Stimulated activated CD4-positive, alpha-beta T cell treated with anti-CD3 and anti-CD28 coated beads, Interleukin-1b, Interleukin-23, amount 100 ng/mL, for 1 hour (primary cell): Measurements from ENCODE around the gene ZNF30.
"Not testable (repeated sequence)": the region's sequence is repeated elsewhere in the genome, so short reads cannot be mapped to it uniquely, and the experiment has no call there.

Experiments
- DNase-seq, 2 donors: peaks; one replicate each; pipeline ENCODE4 v3.0.0-alpha.2; 2020; ENCODE audit warnings: low read depth in 2 of 2

The ZNF30 gene

GRCh38 chr19:34960103-34960805 lies 33.6 kb downstream of the ZNF30 start:
- no peak for DNase-seq

- no peak for DNase-seq
Observed at GRCh38 chr19:34960940-34961679, 34.4 kb downstream of the ZNF30 start.

- DNase-seq = no peak
Observed at GRCh38 chr19:34961775-34962686, 35.3 kb downstream of the ZNF30 start.

- DNase-seq = no peak
Observed at GRCh38 chr19:34962687-34963572, 36.2 kb downstream of the ZNF30 start.

DNA sequence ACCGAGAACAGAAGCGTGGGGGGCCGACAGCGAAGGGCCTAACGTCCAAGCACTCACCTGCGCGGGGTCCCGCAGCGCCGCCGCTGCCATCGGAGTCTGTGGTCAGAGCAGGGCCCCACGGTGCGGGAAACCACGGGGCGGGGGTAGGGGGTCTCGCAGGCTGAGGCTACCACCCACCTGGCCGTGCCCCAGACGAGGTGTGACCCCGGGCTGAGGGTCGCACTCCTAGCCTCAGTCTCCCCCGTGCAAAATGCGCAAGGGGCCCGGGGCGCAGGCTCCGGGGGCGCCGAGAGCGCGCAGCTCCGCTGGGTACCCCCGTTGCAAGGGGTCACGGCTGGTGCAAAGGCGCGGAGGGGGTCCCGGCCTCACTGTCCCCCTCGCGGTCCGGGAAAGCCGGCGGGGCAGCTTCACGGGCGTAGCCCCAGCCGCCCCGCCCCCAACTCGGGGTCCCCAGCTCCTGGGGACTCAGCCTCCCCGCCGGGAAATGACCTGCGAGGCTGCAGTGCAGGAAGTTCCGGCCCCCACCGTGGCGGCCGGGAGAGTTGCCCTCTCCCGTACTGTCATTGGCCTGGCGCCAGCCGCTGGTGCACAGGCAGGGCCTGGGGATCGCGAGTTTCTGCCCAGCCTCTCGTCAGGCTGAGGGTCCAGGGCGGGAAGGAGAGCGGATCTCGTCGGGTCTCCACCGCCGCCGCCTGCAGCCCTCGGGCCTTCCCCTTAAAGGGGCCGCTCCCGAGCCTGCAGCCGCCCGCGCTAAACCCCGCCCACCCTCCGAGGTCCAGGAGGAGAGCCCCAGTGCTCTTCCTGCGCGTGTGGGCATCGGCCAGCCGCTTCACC lies 37.1 kb downstream of the ZNF30 start, which contains the start of gene ZNF792:
ZNF792 (minus strand) TSS at position 657 of the 834 bp plus-strand sequence; CDS start at position 90, 567 bp downstream.
- peak in 1 of 2 donors; percentile 29 for DNase-seq

DNA sequence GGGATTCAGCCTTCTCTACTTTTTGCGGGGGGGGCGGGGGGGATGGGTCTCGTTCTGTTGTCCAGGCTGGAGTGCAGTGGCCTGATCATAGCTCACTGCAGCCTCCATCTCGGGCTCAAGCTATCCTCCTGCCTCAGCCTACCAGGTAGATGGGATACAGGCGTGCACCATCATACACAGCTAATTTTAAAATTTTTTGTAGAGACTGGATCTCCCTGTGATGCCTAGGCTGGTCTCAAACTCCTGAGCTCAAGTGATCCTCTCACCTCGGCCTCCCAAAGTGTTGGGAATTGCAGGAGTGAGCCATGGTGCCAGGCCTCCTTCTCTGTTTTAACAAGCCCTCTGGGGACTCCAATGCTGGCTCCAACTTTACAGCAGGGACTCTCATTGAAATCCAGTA lies 37.9 kb downstream of the ZNF30 start:
- DNase-seq = no peak

DNA sequence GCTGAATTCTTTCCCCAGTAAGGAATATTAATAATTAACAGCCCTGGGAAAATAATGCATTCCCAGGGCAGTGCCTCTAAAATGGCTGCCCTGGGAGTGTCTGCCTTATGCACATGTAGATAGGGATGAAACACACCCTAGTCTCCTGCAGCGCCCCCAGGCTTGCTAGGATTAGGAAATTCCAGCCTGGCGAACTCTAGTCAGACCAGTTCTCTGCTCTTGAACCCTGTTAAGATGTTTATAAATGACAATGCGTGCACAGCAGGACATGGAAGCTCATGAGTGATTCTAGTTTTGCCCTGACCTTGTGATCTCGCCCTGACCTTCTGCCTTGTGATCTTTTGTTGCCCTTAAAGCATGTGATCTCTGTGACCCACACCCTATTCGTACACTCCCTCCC lies 38.8 kb downstream of the ZNF30 start:
- not testable (repeated sequence) for DNase-seq

DNA sequence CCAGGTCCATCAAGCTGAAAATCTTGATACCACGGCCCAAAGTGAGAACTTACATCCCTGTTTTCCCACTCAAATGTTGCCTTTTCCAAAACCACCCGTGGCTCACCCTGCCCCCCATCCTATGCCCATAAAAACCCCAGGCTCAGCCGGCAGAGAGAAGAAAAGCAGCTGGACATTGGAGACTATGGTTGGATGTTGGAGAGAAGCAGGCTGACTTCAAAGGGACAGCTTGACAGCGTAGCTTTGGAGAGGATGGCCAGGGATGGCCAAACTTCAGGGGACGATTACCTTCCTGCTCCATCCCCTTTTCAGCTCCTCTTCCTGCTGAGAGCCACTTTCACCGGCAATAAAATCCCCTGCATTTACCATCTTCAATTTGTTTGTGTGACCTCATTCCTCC lies 40.8 kb downstream of the ZNF30 start:
- DNase-seq = no peak

DNA sequence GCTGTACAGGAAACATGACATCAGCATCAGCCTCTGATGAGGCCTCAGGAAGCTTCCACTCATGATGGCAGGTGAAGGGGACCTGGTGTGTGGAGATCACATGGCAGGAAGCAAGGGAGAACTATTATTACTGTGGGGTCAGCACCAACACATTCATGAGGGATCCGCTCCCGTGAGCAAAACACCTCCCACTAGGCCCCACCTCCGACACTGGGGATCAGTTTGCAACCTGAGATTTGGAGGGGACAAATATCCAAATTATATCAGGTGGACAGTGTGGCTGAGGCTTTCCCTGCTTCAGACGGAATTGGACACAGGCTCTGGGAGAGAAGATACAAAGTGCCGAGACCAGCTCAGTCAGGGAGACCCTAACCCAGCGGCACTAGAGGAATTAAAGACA lies 43.0 kb downstream of the ZNF30 start:
- DNase-seq = no peak

- DNase-seq = not testable (repeated sequence)
Observed at GRCh38 chr19:34970185-34970780, 43.6 kb downstream of the ZNF30 start.

DNA sequence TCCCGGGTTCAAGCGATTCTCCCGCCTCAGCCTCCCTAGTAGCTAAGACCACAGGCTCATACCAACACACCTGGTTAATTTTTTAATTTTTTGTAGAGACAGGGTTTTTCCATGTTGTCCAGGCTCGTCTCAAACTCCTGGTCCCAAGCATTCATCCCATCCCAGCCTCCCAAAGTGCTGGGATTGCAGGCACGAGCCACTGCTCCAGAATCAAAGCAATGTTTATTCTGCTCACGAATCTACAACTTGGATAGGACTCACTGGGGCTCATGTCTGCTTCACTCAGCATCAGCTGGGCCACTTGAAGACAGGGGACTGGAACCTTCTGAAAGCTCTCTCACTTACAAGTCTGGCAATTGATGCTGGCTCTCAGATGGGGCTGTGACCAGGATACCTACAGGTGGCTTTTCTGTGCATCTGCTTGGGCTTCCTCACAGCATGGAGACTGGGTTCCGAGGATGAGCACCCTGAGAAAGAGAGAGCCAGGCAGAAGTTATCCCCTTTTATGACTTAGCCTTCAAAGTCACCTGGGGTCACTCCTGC lies 45.5 kb downstream of the ZNF30 start:
- DNase-seq = no peak

DNA sequence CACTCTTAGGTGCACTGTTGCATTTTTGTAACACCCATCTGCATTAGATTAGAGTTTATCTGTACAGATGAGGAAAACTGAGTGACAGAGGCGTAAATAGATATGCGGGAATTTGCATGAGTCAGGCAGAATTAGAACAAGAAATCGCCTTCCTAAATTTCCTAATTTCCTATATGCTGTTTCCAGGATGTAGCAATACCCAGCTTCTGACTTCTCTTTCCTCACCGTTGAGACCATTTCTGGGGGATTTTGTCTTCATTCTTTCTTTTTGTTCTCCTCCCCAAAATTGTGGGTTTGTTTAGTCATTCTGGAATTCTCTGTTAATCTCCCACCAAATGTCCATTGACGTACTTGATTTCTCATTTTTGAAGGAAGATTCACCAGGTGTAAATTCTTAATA lies 47.9 kb downstream of the ZNF30 start:
- DNase-seq = no peak

DNA sequence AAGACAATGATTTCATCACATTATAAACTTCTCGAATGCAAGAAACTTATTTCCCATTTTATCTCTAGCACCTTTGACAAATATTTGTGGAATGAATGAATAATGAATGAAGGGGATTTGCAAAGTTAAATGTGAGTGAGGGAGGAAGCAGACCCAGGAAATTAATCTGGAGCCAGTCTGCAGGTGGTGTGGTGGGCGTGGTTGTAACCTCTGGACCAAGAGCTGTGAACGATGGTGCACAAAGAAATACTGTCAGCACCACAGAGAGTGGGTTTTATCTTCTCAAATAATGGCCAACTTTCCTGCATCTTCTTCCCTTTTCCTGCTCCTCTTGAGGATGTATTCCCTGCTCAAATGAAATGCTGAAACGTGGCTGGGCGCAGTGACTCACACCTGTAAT lies 48.4 kb downstream of the ZNF30 start:
- DNase-seq = no peak

DNA sequence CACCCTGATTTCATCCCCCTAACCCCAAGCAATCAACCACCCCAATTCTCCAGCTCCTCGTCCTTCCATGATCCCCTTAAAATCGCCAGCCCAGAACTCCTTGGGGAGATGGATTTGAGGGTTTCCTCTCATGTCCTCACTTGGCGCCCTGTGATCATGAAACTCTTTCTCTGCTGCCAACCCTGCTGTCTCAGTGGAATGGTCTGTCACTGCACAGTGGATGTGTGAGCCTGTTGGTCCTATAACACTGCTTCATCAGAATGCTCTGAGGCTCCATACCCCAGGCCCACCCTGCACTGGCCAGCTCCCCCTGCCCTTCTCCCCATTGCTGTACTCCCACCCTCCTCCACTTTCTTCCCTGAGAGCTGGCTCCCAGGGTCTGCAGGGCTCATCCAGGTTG lies 49.9 kb downstream of the ZNF30 start:
- no peak for DNase-seq

- DNase-seq = no peak
Observed at GRCh38 chr19:34979819-34980640, 53.3 kb downstream of the ZNF30 start.

DNA sequence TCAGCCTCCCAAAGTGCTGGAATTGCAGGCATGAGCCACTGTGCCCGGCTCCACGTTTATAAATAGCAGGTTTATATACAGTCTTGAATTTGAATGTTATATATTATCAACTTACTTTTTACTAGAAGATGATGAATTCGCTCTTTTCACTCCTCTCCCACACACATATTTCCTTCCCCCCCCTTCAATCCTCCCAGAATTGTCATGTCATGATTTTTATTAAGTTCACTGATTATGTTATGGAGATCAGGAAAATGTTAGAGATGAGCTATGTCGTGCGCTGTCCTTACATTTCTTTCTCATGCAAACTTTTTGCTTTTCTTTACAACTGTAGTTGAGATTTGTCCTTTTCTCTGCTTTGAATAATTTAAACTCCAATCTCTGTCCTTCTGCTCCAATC lies 55.6 kb downstream of the ZNF30 start:
- no peak for DNase-seq

DNA sequence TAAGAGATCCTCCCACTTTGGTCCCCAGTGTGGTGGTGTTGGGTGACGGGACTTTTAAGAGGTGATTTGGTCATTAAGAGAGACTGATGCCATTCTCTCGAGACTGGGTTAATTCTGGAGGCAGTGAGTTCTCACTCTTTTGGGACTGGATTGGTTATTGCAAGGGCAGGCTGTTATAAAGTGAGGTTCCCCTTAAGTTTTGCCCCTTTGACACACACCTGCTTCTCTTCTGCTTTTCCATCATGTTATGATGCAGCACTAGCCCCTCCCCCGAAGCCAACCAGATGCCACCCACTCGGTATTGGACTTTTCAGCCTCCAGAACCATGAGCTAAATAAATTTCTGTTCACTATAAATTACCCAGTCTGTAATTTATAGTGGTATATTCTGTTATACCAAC lies 57.1 kb downstream of the ZNF30 start:
- no peak for DNase-seq

DNA sequence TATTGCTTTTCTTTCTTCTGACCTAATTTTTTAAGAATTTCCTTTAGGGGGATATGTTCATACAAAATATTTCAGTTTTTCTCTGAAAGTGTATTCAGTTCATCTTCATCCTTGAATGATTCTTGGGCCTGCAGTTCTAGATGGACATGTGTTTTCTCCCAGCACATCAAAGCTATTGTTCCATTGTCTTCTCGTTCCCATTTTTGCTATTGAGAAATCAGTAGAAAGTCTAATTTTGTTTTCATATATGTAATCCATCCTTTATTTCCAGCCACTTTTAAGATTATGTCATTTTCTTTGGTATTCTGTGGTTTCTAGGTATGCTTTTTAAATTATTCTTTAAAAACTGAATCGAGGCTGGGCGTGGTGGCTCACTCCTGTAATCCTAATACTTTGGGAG lies 57.6 kb downstream of the ZNF30 start:
- DNase-seq = no peak
